HG02973 (cell line): ENCODE data around the gene RRP12.
A peak's percentile ranks its signal among the peaks of the same experiment; 100 is the strongest.
"Not testable (repeated sequence)": the region's sequence is repeated elsewhere in the genome, so short reads cannot be mapped to it uniquely, and the experiment has no call there.

Source experiments
- ATAC-seq: cut with Tn5 transposase; IDR thresholded peaks from one replicate; pipeline ENCODE4 v1.9.1; 2021; ENCODE audit warnings: moderate library complexity; ENCODE audit not compliant: unreplicated experiment

Gene RRP12, protein sequence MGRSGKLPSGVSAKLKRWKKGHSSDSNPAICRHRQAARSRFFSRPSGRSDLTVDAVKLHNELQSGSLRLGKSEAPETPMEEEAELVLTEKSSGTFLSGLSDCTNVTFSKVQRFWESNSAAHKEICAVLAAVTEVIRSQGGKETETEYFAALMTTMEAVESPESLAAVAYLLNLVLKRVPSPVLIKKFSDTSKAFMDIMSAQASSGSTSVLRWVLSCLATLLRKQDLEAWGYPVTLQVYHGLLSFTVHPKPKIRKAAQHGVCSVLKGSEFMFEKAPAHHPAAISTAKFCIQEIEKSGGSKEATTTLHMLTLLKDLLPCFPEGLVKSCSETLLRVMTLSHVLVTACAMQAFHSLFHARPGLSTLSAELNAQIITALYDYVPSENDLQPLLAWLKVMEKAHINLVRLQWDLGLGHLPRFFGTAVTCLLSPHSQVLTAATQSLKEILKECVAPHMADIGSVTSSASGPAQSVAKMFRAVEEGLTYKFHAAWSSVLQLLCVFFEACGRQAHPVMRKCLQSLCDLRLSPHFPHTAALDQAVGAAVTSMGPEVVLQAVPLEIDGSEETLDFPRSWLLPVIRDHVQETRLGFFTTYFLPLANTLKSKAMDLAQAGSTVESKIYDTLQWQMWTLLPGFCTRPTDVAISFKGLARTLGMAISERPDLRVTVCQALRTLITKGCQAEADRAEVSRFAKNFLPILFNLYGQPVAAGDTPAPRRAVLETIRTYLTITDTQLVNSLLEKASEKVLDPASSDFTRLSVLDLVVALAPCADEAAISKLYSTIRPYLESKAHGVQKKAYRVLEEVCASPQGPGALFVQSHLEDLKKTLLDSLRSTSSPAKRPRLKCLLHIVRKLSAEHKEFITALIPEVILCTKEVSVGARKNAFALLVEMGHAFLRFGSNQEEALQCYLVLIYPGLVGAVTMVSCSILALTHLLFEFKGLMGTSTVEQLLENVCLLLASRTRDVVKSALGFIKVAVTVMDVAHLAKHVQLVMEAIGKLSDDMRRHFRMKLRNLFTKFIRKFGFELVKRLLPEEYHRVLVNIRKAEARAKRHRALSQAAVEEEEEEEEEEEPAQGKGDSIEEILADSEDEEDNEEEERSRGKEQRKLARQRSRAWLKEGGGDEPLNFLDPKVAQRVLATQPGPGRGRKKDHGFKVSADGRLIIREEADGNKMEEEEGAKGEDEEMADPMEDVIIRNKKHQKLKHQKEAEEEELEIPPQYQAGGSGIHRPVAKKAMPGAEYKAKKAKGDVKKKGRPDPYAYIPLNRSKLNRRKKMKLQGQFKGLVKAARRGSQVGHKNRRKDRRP (N-terminal part only)

DNA sequence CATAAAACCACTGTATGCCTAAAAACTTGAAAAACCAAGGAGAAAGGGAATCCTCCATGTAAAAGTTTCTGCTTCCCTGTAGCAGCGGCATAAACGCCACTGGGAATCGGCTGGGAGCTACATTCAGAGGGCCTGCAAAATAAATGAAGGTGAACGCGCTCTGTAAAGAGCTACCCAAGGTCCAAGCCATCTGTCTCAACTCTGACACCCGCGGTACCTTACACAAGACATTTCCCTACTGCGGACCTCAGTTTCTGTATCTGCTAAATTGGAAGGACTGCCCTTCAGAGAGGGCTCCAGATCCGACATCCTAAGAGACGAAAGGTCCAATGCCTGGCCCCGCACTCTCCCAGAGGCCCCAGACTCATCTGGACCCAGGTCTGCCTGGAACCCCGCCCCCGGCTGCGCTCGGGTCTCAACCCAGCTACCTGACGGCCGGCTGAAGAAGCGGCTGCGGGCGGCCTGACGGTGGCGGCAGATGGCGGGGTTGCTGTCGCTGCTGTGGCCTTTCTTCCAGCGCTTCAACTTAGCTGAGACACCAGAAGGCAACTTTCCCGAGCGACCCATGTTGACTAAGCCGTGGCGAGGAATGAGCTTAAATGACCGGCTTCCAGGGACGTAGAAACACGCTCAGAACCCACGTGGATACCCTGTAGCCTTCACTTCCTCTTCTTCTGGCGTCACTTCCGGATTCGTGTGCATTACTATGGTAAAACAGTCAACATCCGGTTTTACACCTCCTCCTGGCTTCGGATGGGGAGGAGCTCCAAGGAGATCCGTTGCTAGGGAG is at the start of gene RRP12:
Gene RRP12 (minus strand): TSS at position 676 of the 790 bp plus-strand sequence. CDS start 109 bp downstream, at position 567.
- ATAC-seq = peak; percentile 95

DNA sequence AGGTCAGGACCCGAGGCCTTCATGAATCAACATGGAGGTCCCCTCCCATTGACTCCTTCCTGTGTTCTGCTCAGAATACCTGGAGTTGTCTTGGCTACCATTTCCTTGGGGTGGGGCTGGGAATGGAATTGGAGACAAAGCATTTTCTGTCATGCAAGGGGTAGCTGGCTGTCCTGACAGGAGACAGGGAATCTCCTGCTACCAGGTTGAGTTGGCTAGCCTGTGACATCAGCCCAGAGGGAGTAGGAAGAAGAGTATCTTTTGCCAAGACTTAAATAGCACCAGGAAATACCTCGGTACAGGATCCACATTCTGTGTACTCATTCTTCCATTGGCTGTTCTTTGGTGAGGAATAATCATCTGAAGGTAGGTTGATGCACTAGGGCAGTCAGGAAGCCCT is 49.7 kb upstream of the RRP12 start:
- ATAC-seq = no peak

DNA sequence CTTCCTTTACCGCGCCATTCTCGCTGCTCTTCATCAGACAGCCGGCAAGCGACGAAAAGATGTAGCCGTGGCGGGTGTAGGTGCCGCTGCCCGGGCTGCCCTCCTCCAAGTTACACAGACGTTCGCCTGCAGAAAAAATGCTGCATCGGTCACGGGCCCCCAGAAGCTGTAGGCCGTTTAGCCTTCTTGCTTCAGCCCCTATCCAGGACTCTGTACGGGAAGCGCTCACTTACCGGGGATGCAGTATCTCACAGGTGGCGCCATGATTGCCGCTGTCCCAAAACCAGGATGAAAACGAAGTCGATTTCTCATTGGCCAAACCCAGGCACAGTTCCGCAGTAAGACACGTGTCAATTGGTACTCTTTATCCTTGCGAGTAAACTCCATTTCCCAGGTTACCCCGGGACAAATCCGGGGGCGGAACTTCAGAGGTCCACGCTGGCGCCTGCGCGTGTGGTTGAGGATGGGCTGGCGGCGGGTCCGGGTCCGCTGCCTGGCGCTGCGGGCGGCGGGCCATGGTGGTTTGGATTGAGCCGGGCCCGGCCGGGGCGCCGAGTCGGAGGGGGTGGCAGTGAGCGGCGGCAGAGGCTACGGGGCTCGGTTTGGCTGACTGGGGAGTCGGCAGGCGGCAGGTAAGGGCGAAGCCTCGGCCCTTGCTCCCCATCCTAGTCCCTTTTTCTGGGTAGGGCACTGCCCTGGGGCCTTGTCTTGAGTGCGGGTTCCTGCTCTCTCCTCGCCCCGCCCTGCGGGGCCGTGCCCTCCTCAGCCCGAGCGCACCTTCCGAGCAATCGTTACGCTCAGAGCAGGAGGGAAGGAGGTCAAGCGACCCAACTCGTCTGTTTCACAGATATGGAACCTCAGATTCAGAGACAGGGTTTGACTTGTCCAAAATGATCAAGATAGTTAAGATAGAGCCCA is 44.8 kb upstream of the RRP12 start, which contains the start of the genes EXOSC1 and ZDHHC16:
Gene EXOSC1 (minus strand): TSS at position 285 of the 918 bp plus-strand sequence. CDS start 21 bp downstream, at position 264.
Gene ZDHHC16 (plus strand): TSS at position 454 of the 918 bp plus-strand sequence. CDS start 5,501 bp downstream, outside the sequence.
- peak; percentile 96 for ATAC-seq

DNA sequence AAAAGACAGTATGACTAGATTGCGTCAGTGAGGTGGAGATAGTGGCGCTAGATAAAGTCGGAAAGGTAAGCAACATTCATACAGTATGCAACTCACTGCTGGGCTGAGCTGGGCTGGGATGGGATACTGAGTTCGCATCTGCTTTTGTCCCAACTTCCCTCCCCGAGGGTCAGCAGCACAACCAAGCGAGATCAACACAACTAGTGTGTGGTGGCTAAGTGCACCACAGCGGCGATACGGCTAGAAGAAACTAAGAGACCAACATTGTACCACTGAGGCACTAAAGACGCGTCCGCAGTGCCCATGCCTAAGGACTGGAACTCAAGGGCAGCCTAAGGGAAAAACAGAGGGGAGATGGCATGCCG is 44.2 kb upstream of the RRP12 start:
- ATAC-seq = peak; percentile 2

DNA sequence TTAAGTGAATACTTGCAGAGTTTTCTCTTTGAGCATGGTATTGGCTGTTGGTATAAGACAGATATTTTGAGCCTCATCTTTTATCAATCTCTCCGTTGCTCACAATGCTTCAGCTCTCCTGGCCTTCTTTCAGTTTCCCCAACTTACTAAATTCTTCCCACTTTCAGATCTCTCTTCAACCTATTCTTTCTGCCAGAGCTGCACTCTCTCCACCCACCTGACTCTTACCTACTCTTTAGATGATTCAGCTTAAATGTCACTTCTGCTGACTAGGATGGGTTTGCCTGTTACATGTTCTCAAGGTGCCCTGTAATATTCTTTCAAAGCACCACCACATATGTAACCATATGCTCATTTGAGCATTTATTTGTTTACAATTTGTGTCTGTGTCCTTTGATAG is 43.1 kb upstream of the RRP12 start:
- no peak for ATAC-seq

DNA sequence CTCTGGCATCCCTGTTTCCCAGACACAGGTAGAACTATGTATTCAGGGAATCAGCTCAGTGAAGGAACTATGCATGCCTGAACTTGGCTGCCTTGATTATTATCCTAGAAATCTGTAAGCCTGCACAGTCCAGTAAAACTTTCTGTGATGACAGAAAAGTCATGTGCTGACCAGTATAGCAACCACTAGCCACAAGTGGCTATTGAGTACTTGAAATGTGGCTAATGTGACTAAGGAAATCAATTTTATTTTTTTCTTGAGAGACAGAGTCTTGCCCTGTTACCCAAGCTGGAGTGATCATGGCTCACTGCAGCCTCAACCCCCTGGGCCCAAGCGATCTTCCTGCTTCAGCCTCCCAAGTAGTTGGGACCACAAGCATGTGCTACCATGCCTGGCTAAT is 41.1 kb upstream of the RRP12 start:
- ATAC-seq = no peak

DNA sequence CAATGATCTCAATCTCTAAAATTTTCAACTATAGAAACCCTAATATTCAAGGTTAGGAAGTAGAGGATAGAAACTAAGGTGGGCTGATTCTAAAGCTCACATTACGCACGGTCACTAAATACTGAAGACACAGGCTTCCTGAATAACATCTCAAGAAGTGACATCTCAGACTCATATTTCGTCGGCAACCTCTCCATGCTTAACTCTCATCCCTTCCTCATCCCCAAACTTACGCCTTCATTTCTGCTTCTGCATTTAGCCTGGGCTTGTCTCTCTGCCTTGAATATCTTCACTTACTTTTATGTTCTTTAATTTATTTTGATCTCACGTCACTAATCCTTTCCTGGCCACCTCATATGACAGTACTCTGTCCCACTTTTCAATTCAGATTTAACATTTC is 34.1 kb upstream of the RRP12 start:
- ATAC-seq = no peak

DNA sequence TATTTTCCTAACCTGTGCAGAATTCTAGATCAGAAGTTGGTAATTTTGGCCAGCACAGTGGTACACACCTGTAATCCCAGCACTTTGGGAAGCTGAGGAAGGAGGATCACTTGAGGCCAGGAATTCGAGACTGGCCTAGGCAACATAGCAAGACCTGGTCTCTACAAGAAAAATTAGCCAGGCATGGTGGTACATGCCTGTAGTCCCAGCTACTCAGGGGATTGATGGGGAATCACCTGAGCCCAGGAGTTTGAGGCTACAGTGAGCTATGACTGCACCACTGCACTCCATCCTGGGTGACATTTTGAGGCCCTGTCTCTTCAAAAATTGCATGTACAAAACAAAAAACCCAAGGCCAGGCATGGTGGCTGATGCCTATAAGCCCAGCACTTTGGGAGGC is 33.4 kb upstream of the RRP12 start:
- ATAC-seq = no peak

DNA sequence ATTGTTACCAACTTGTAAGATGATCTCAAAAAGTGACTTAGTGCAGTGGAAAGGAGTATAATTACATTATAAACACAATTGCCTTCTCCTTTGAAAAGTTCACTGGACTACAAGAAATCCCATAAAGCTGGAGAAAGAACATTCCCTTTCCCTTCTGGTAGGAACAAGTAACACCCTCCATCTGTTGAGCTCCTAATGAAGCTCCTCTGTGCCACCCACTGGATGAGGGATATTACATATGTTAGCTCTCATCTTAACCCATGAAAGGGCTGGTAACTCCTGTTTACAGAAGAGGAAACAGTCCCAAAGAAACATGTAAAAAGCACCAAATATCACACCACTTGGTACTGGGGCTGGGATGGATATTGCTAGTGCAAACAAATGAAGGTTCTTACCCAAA is 32.9 kb upstream of the RRP12 start:
- no peak for ATAC-seq

DNA sequence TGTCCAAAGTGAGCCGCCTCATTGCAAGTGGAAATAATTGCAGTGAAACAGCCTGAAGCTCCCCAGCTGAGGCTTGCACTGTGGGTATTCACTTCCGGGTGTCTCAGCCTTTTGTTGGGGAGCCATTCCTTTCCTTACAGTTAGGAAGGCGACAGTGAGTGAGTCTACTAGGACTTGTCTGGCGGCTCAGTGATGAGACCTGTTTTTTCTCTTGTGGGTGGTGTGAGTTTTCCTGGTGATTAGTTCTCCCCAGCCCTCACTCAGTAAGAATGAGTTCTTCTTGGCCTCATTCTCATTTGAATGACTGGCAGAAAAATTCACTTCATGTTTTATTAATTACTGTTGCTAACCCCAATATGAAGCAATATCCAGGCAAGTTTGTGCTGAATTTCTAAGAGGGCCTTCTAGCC is 27.4 kb upstream of the RRP12 start:
- ATAC-seq = no peak

DNA sequence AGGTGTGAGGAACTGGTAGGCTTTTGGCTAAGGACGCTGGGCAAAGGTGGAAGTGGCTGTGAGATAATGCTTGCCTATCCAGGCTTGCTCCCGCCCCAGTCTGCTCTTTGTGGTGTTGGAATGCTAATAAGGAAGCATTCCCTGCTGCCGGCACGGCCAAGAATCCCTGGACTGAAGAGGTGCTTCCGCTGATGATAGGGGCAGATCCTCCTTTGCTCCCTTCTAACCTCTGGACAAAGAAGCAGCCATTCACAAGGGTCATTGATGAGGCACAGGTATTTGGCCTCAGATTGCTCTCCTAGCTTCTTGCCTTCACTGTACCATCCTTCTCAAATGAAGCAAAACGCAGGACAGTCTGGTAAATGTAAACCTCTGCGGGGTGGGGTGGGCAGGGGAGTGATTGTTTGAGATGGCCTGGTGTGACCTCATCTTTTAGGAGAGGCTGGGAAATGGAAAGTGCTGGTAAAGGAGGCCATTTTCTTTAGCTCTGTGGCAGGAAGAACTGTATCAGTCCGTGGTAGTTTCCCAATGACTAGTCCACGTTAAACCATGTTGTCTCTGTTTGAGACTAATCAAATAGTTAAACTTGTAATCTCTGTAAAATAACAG is 26.5 kb upstream of the RRP12 start:
- no peak for ATAC-seq

DNA sequence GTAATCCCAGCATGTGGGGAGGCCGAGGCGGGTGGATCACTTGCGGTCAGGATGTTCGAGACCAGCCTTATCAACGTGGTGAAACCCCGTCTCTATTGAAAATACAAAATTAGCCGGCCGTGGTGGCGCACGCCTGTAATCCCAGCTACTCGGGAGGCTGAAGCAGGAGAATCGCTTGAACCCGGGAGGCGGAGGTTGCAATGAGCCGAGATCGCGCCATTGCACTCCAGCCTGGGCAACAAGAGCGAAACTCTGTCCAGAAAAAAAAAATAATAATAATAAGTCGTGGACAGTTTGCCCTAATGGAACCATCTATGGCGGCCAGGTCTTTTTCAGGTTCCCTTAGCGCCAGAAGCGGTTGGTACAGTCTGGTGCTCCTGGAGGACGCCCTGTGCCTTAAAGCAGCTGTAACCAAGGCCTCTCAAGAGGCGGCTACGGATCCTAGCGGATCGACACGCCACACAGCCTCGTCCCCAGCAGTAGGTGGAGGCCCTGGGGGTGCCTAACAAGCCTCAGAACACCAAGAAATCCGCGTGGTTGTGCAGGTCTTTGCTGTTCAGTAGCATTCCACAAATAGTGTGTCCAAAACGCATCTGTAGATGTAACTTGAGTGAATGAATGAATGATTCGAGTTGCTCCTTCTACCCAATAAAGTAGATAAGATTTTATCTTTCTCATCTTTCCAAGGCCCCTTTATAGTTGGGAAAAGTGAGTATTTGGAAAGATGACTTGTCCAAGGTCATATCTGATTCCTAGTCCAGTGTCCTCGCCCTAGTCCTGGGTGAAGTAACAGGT is 25.8 kb upstream of the RRP12 start:
- no peak for ATAC-seq

DNA sequence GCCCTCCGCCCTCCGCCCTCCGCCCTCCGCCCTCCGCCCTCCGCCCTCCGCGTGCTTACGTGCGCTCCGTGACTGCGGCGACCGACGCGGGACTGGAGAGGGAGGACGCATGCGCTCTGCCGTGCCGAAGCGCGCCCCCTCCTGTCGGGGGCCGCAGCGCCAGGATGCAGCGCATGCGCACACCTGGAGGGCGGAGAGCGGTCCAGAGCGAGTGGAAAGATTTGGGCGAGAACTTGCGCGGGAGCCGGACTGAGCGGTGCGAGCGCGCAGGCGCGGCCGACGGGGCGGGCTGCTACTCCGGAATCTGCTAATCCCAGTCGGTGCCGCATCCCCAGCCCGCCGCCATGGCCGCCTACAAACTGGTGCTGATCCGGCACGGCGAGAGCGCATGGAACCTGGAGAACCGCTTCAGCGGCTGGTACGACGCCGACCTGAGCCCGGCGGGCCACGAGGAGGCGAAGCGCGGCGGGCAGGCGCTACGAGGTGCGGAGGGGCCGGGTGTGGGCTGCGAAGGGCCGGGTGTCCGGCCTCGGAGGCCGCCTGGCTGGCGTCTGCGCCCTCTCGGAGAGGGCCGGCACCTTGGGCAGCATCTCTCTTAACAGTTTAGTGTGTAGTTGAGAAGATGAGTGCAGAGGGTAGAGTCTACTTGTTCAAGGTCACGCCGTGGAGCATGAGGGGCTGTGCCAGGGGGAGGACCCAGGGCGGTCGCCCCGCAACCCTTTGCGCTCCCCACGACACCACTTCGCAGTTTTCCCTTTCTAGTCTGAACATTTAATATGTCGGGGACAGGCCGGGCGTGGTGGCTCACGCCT is 25.0 kb upstream of the RRP12 start, which contains the start of gene PGAM1:
Gene PGAM1 (plus strand): TSS at position 228 of the 812 bp plus-strand sequence. CDS start 117 bp downstream, at position 345.
- peak; percentile 73 for ATAC-seq

DNA sequence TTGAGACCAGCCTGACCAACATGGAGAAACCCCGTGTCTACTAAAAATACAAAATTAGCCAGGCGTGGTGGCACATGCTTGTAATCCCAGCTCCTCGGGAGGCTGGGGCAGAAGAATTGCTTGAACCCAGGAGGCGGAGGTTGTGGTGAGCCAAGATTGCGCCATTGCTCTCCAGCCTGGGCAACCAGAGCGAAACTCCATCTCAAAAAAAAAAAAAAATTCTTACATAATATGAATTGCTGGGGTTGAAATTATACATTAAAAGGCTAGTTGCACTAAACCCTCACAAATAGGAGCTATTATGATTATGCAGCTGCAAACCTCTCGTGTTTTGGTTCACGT is 22.6 kb upstream of the RRP12 start:
- not testable (repeated sequence) for ATAC-seq

DNA sequence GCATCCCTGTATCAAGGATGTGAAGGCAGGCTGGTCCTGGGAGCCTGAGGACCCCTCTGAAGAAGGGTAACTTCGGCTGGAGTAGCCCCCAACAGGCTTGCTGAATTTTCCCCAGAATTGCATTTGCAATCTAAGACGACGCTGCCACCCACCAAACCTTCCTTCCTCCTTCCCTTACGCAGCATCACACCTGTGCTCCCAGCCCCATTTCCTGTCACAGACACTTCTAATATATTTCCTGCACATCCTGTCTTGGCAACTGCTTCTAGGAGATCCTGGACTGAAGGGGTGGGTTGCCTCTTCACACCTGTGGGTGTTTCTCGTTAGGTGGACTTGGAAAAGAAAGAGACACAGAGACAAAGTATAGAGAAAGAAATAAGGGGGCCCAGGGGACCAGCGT is 15.4 kb upstream of the RRP12 start:
- no peak for ATAC-seq

DNA sequence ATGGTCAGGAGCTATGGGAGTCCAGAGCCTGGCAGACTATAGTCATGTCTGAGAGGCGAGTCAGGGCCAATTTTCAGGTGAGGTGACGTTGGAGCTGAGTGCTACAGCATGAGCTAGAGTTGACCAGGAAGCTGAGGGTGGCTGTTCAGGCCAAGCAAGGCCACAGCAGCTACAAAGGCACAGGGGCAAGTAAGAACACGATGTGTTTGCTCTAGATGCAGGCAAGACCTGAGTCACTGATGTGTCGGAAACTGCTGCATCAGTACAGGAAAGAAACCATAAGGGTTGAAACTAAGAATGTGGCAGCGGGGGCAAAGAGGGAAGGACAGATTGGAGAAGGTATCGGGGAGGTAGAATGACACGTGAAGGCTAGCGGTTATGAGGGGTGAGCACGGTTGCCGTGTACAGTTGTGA is 11.8 kb upstream of the RRP12 start:
- ATAC-seq = no peak

DNA sequence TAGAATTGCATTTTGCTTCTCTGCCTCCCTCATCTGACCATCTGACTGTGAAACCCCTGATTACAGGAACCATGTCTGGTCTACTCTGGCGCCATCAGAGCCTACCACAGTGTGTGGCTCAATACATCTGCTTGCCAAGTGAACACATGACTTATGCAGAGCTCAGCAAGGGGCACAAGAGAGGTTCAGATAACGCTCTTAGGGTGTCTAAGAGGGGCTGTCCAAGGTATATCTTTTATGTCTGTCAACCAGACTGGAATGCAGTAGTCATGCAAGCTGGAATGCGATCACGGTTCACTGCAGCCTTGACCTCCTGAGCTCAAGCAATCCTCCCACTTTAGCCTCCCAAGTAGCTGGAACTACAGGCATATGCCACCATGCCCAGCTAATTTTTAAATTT is 10.3 kb upstream of the RRP12 start:
- ATAC-seq = no peak
